BE2C (cell line): ENCODE data around the gene PCDH9.

ENCODE experiments used
- DNase-seq: peaks from one replicate; pipeline ENCODE4 v3.0.0-alpha.2; 2020
- H3K27me3 ChIP-seq: fragments of 250-450 bp; sonication (Bioruptor Pico); 2 replicates; pipeline ENCODE4 v1.5.1; 2020; ENCODE audit warnings: mild to moderate bottlenecking
- H3K36me3 ChIP-seq: fragments of 250-450 bp; sonication (Bioruptor Pico); 2 replicates; pipeline ENCODE4 v1.5.1; 2020; ENCODE audit warnings: mild to moderate bottlenecking
- H3K4me1 ChIP-seq: fragments of 250-450 bp; sonication (Bioruptor Pico); 2 replicates; pipeline ENCODE4 v1.5.1; 2020
- H3K4me3 ChIP-seq: 2 replicates; pipeline ENCODE4 v1.5.1; 2011; ENCODE audit warnings: low read depth, low read length
- H3K9me3 ChIP-seq: fragments of 250-450 bp; sonication (Bioruptor Pico); 2 replicates; pipeline ENCODE4 v1.5.1; 2020
- TF ChIP-seq, protein P1 (sequence below): IDR thresholded peaks from 2 replicates; pipeline ENCODE4 v1.5.1; 2012; ENCODE audit warnings: mild to moderate bottlenecking, low read depth, low read length

The PCDH9 gene

DNA sequence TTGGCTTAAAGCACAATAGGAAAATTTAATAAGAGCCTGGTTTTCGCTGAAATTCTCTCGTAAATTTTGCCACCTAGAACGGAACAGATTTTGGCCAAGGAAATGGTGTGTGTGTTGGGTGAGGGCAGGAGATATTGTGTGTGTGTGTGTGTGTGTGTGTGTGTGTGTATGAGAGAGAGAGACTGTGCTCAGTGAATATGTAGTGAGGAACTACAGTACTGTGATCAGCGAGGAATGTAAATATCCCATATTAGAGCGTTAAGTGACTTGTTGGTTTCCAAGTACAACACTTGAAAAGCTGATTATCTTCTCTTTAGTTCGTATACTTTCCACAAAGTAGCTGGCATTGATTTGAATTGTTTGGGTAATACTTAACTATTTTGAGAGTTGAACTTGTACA, 738.9 kb downstream of the PCDH9 start:
- H3K4me1 ChIP-seq = no peaks in the 10 kb centered on the region
- no peak overlapping the region for H3K4me3 ChIP-seq
- no peaks in the 10 kb centered on the region for H3K27me3 ChIP-seq
- DNase-seq = no peak
- TF ChIP-seq, protein P1, sequence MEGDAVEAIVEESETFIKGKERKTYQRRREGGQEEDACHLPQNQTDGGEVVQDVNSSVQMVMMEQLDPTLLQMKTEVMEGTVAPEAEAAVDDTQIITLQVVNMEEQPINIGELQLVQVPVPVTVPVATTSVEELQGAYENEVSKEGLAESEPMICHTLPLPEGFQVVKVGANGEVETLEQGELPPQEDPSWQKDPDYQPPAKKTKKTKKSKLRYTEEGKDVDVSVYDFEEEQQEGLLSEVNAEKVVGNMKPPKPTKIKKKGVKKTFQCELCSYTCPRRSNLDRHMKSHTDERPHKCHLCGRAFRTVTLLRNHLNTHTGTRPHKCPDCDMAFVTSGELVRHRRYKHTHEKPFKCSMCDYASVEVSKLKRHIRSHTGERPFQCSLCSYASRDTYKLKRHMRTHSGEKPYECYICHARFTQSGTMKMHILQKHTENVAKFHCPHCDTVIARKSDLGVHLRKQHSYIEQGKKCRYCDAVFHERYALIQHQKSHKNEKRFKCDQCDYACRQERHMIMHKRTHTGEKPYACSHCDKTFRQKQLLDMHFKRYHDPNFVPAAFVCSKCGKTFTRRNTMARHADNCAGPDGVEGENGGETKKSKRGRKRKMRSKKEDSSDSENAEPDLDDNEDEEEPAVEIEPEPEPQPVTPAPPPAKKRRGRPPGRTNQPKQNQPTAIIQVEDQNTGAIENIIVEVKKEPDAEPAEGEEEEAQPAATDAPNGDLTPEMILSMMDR = no peak
- H3K36me3 ChIP-seq = no peaks in the 10 kb centered on the region
- H3K9me3 ChIP-seq = no peaks in the 10 kb centered on the region

DNA sequence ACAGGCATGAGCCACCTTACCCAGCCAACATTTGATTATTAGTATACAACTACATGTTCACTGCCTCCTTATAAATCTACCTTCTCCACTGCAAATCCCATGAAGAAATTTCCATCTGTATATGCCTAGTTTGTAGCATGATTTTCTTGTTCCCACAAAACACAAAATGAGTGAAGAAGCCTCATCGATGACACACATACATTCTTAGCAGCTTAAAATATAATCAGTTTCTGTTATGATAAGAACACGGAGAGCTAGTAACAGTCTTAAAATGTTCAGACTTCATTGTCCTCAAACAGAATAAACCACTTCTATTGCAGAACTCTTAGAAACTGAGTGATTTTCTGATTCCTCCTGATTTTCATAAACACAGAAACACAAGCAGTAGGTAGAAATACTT, 740.5 kb downstream of the PCDH9 start:
- DNase-seq = no peak
- no peaks in the 10 kb centered on the region for H3K36me3 ChIP-seq
- no peak overlapping the region for H3K4me3 ChIP-seq
- no peaks in the 10 kb centered on the region for H3K9me3 ChIP-seq
- no peaks in the 10 kb centered on the region for H3K27me3 ChIP-seq
- H3K4me1 ChIP-seq = no peaks in the 10 kb centered on the region
- TF ChIP-seq, protein P1 = no peak

DNA sequence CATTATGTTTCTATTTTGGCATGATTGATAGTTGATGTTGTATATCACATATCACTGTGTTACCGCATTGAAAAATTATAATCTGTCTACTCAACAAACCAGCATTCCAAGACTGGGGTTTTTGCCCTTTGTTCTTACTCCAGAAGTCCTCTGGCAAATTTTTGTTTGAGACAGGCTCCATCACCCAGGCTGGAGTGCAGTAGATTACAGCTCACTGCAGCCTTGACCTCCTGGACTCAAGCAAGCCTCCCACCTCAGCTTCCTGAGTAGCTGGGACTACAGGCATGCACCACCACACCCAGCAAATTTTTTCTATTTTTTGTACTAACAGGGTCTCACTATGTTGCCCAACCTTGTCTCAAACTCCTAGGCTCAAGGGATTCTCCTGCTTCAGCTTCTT, 741.0 kb downstream of the PCDH9 start:
- no peak overlapping the region for H3K4me3 ChIP-seq
- TF ChIP-seq, protein P1 = no peak
- no peaks in the 10 kb centered on the region for H3K27me3 ChIP-seq
- H3K9me3 ChIP-seq = no peaks in the 10 kb centered on the region
- H3K4me1 ChIP-seq = no peaks in the 10 kb centered on the region
- no peak for DNase-seq
- H3K36me3 ChIP-seq = no peaks in the 10 kb centered on the region

- H3K4me3 ChIP-seq = no peak overlapping the region
- H3K27me3 ChIP-seq = no peaks in the 10 kb centered on the region
- H3K4me1 ChIP-seq = no peaks in the 10 kb centered on the region
- TF ChIP-seq, protein P1 = no peak
- H3K9me3 ChIP-seq = no peaks in the 10 kb centered on the region
- DNase-seq = no peak
- no peaks in the 10 kb centered on the region for H3K36me3 ChIP-seq
These were observed 746.4 kb downstream of the PCDH9 start for GRCh38 chr13:66483712-66484111.

- Histone ChIP-seq H3K4me1 (no peaks in the 10 kb centered on the region), H3K9me3 (no peaks in the 10 kb centered on the region), H3K4me3 (no peak overlapping the region), H3K36me3 (no peaks in the 10 kb centered on the region), H3K27me3 (no peaks in the 10 kb centered on the region)
- TF ChIP-seq, protein P1 = no peak
- no peak for DNase-seq
These were observed 747.3 kb downstream of the PCDH9 start for GRCh38 chr13:66482836-66483235.

DNA sequence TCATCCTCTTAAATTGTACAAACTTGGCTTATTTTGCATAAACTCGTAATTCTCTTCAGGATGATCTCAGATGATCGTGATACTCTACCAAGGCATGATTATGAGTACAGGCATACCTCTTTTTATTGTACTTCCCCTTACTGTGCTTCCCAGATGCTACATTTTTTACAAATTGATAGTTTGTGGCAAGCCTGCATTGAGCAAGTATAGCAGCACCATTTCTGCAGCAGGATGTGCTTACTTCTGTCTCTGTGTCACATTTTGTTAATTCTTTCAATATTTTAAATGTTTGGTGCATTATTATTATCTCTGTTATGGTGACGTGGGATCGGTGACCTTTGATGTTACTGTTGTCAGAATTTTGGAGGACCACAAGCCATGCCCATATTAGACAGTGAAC, 752.3 kb downstream of the PCDH9 start:
- no peaks in the 10 kb centered on the region for H3K36me3 ChIP-seq
- no peak for DNase-seq
- TF ChIP-seq, protein P1 = no peak
- no peaks in the 10 kb centered on the region for H3K27me3 ChIP-seq
- no peaks in the 10 kb centered on the region for H3K9me3 ChIP-seq
- no peaks in the 10 kb centered on the region for H3K4me1 ChIP-seq
- no peak overlapping the region for H3K4me3 ChIP-seq
